NCI-H82 treated with DMSO at 0.1 percent for 48 hours (cell line): ENCODE measurements around the gene GPR183.

Source experiments
- DNase-seq: peaks from one replicate; lab custom pipeline; 2025; ENCODE audit not compliant: unreplicated experiment; lab: John Stamatoyannopoulos, UW

Gene GPR183

GRCh38 chr13:99313501-99313900, 6.3 kb upstream of the GPR183 start:
- DNase-seq = no peak

GRCh38 chr13:99312493-99312883, 5.3 kb upstream of the GPR183 start:
- no peak for DNase-seq

- no peak for DNase-seq
These were observed 4.7 kb upstream of the GPR183 start for GRCh38 chr13:99311748-99312492.

GRCh38 chr13:99311137-99311536, 3.9 kb upstream of the GPR183 start:
- DNase-seq = no peak

- DNase-seq = no peak
These were observed 3.3 kb upstream of the GPR183 start for GRCh38 chr13:99310382-99311031.

GRCh38 chr13:99308471-99309087, 1.4 kb upstream of the GPR183 start:
- DNase-seq = no peak

- no peak for DNase-seq
These were observed 595 bp upstream of the GPR183 start for GRCh38 chr13:99307648-99308339.

- no peak for DNase-seq
These were observed 1.6 kb downstream of the GPR183 start for GRCh38 chr13:99305566-99305965.

GRCh38 chr13:99305158-99305557, 2.0 kb downstream of the GPR183 start:
- no peak for DNase-seq

GRCh38 chr13:99304541-99304940, 2.7 kb downstream of the GPR183 start:
- DNase-seq = no peak

GRCh38 chr13:99303863-99304521, 3.2 kb downstream of the GPR183 start:
- no peak for DNase-seq

- no peak for DNase-seq
These were observed 4.3 kb downstream of the GPR183 start for GRCh38 chr13:99302637-99303505.

- DNase-seq = no peak
These were observed 5.1 kb downstream of the GPR183 start for GRCh38 chr13:99301913-99302636.

GRCh38 chr13:99301056-99301838, 6.0 kb downstream of the GPR183 start:
- DNase-seq = no peak

- no peak for DNase-seq
These were observed 7.3 kb downstream of the GPR183 start for GRCh38 chr13:99299920-99300341.

- DNase-seq = no peak
These were observed 7.8 kb downstream of the GPR183 start for GRCh38 chr13:99299256-99299919.

- no peak for DNase-seq
These were observed 9.1 kb downstream of the GPR183 start for GRCh38 chr13:99298056-99298455.

GRCh38 chr13:99297331-99297730, 9.9 kb downstream of the GPR183 start:
- DNase-seq = no peak
